Pons (tissue), 1 donor: ENCODE results near the gene SSBP3.
A peak's percentile ranks its signal among the peaks of the same experiment; 100 is the strongest.
"Not testable (repeated sequence)": the region's sequence is repeated elsewhere in the genome, so short reads cannot be mapped to it uniquely, and the experiment has no call there.

Source experiments
- DNase-seq: peaks from one replicate; pipeline ENCODE4 v3.0.0-alpha.2; 2016; ENCODE audit warnings: low spot score

The SSBP3 gene

GRCh38 chr1:54221113-54221834, 184.9 kb downstream of the SSBP3 start:
- DNase-seq: no peak

- peak; percentile 35 for DNase-seq
Observed at GRCh38 chr1:54220004-54220811, 186.0 kb downstream of the SSBP3 start.

- DNase-seq: no peak
Observed at GRCh38 chr1:54219688-54220003, 186.5 kb downstream of the SSBP3 start.

- DNase-seq: no peak
Observed at GRCh38 chr1:54218883-54219687, 187.1 kb downstream of the SSBP3 start.

- DNase-seq: no peak
Observed at GRCh38 chr1:54215523-54215922, 190.7 kb downstream of the SSBP3 start.

- DNase-seq: no peak
Observed at GRCh38 chr1:54212872-54213271, 193.3 kb downstream of the SSBP3 start.

- DNase-seq: not testable (repeated sequence)
Observed at GRCh38 chr1:54207896-54208295, 198.3 kb downstream of the SSBP3 start.

- DNase-seq: no peak
Observed at GRCh38 chr1:54207287-54207686, 198.9 kb downstream of the SSBP3 start.

- no peak for DNase-seq
Observed at GRCh38 chr1:54204199-54204598, 202.0 kb downstream of the SSBP3 start.

- DNase-seq: no peak
Observed at GRCh38 chr1:54200519-54200997, 205.6 kb downstream of the SSBP3 start.

GRCh38 chr1:54199765-54200518, 206.3 kb downstream of the SSBP3 start, which contains the start of the genes CYB5RL and MRPL37:
Gene CYB5RL (minus strand): TSS chr1:54200030. CDS start chr1:54195616, 4,414 bp downstream.
Gene MRPL37 (plus strand): TSS chr1:54200167. CDS start chr1:54200244, 77 bp downstream.
- peak; percentile 95 for DNase-seq

- peak; percentile 8 for DNase-seq
Observed at GRCh38 chr1:54199151-54199764, 206.9 kb downstream of the SSBP3 start.

GRCh38 chr1:54193453-54193852, 212.7 kb downstream of the SSBP3 start:
- DNase-seq: no peak

- no peak for DNase-seq
Observed at GRCh38 chr1:54191525-54191924, 214.7 kb downstream of the SSBP3 start.

GRCh38 chr1:54190526-54190925, 215.7 kb downstream of the SSBP3 start:
- no peak for DNase-seq

- DNase-seq: no peak
Observed at GRCh38 chr1:54188291-54188690, 217.9 kb downstream of the SSBP3 start.

- DNase-seq: no peak
Observed at GRCh38 chr1:54186056-54186455, 220.1 kb downstream of the SSBP3 start.

GRCh38 chr1:54180701-54181360, 225.4 kb downstream of the SSBP3 start:
- no peak for DNase-seq

- DNase-seq: no peak
Observed at GRCh38 chr1:54178296-54179070, 227.7 kb downstream of the SSBP3 start.

- no peak for DNase-seq
Observed at GRCh38 chr1:54177726-54178125, 228.5 kb downstream of the SSBP3 start.
